ENCODE results near the gene PLEKHM2. TPM values are rescaled to one million over a fixed set of nuclear protein-coding genes. Genes with fewer than 3 reads are reported as not detected.

Gene PLEKHM2
- polyA plus RNA-seq, 1 donor (not counting 4 experiments of a cell fraction or from before 2014, with no cell fraction given): 30.0 TPM

DNA sequence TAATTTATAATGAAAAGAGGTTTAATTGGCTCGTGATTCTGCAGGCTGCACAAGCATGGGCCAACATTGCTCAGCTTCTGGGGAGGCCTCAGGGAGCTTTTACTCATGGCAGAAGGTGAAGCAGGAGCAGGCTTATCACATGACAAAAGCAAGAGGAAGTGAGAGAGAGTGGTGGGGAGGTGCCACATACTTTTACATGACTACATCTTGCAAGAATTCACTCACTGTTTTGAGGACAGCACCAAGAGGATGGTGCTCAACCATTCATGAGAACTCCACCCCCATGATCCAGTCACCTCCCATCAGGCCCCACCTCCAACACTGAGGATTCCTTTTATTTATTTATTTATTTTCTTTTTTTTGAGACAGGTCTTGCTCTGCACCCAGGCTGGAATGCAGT is 5.5 kb upstream of the PLEKHM2 start:
- Histone ChIP-seq H2AFZ (ENCODE audit: control insufficient read depth, low read length) (no peak overlapping the region), H4K20me1 (ENCODE audit: control insufficient read depth, extremely low read depth, insufficient read depth, low read length) (no peaks in the 10 kb centered on the region), H3K4me2 (ENCODE audit: control insufficient read depth, extremely low read depth, insufficient read depth, low read depth, low read length) (no peak overlapping the region), H3K79me2 (ENCODE audit: control insufficient read depth, insufficient read depth, low read length) (no peaks in the 10 kb centered on the region), H3K4me1 (ENCODE audit: control insufficient read depth, extremely low read depth, insufficient read depth, low read length) (peaks cover 53% of the 10 kb centered on the region), H3K9me1 (ENCODE audit: control insufficient read depth, extremely low read depth, insufficient read depth, low read length) (no peaks in the 10 kb centered on the region), H3K36me3 (ENCODE audit: control insufficient read depth in 2 of 2, extremely low read depth in 1 of 2, insufficient read depth in 2 of 2, low read length in 2 of 2) (no peaks in the 10 kb centered on the region), H3K27ac (ENCODE audit: control insufficient read depth, insufficient read depth, low read length) (no peak overlapping the region), H3K27me3 (ENCODE audit: control insufficient read depth, extremely low read depth, insufficient read depth, low read length) (no peaks in the 10 kb centered on the region), H3K9ac (ENCODE audit: control insufficient read depth, extremely low read depth, insufficient read depth, low read length) (no peak overlapping the region), H3K9me3 (ENCODE audit: control insufficient read depth, low read depth, low read length) (no peaks in the 10 kb centered on the region), H3K4me3 (ENCODE audit: control insufficient read depth in 2 of 3, extremely low read depth in 1 of 3, insufficient read depth in 2 of 3, low read depth in 1 of 3, low read length in 3 of 3) (no peak overlapping the region)
- DNase-seq (ENCODE audit: low read depth, low spot score): peak; percentile 86
- dilution Hi-C loops (cut with MboI; ENCODE audit: extremely low pct_ligation_motif_present, low sequenced_read_pairs): no loop called here
- peak; percentile 81 for FAIRE-seq
- TF ChIP-seq, protein P1, sequence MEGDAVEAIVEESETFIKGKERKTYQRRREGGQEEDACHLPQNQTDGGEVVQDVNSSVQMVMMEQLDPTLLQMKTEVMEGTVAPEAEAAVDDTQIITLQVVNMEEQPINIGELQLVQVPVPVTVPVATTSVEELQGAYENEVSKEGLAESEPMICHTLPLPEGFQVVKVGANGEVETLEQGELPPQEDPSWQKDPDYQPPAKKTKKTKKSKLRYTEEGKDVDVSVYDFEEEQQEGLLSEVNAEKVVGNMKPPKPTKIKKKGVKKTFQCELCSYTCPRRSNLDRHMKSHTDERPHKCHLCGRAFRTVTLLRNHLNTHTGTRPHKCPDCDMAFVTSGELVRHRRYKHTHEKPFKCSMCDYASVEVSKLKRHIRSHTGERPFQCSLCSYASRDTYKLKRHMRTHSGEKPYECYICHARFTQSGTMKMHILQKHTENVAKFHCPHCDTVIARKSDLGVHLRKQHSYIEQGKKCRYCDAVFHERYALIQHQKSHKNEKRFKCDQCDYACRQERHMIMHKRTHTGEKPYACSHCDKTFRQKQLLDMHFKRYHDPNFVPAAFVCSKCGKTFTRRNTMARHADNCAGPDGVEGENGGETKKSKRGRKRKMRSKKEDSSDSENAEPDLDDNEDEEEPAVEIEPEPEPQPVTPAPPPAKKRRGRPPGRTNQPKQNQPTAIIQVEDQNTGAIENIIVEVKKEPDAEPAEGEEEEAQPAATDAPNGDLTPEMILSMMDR (optimal IDR thresholded peaks at IDR 0.05 in 1 of 3, IDR thresholded peaks at IDR 0.05 in 1 of 3, conservative IDR thresholded peaks at IDR 0.05 in 1 of 3; ENCODE audit: extremely low read depth in 1 of 3, insufficient read depth in 2 of 3, low read length in 3 of 3): no peak
- no peak for TF ChIP-seq EZH2 (IDR thresholded peaks at IDR 0.05; ENCODE audit: low read length)

DNA sequence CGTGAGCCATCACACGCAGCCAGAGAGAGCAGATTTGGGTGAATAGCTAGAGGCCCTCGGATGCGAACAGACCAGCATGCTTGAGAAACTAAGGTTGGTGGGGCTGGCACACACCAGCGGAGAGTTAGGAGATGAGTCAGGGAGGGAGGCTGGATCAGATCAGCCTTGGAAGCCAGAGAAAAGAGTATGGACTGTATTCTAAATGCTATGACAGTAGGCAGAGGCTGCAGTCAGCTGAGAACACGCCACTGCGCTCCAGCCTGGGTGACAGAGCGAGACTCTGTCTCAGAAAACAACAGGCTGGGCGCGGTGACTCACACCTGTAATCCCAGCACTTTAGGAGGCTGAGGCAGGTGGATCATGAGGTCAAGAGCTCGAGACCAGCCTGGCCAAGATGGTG is 4.0 kb upstream of the PLEKHM2 start:
- dilution Hi-C loops (cut with MboI; ENCODE audit: extremely low pct_ligation_motif_present, low sequenced_read_pairs): no loop called here
- H3K9me3 ChIP-seq (ENCODE audit: control insufficient read depth, low read depth, low read length): no peaks in the 10 kb centered on the region
- no peaks in the 10 kb centered on the region for H3K27me3 ChIP-seq (ENCODE audit: control insufficient read depth, extremely low read depth, insufficient read depth, low read length)
- no peak overlapping the region for H3K4me3 ChIP-seq (ENCODE audit: control insufficient read depth in 2 of 3, extremely low read depth in 1 of 3, insufficient read depth in 2 of 3, low read depth in 1 of 3, low read length in 3 of 3)
- no peaks in the 10 kb centered on the region for H3K9me1 ChIP-seq (ENCODE audit: control insufficient read depth, extremely low read depth, insufficient read depth, low read length)
- no peaks in the 10 kb centered on the region for H4K20me1 ChIP-seq (ENCODE audit: control insufficient read depth, extremely low read depth, insufficient read depth, low read length)
- FAIRE-seq (peak; percentile 84), DNase-seq (ENCODE audit: low read depth, low spot score) (peak; percentile 66)
- peak overlapping the region; percentile 79 for H3K4me2 ChIP-seq (ENCODE audit: control insufficient read depth, extremely low read depth, insufficient read depth, low read depth, low read length)
- peaks cover 10% of the 10 kb centered on the region for H3K79me2 ChIP-seq (ENCODE audit: control insufficient read depth, insufficient read depth, low read length)
- H2AFZ ChIP-seq (ENCODE audit: control insufficient read depth, low read length): no peak overlapping the region
- H3K4me1 ChIP-seq (ENCODE audit: control insufficient read depth, extremely low read depth, insufficient read depth, low read length): peaks cover 48% of the 10 kb centered on the region
- TF ChIP-seq EZH2 (IDR thresholded peaks at IDR 0.05; ENCODE audit: low read length): no peak
- TF ChIP-seq, protein P1 (optimal IDR thresholded peaks at IDR 0.05 in 1 of 3, IDR thresholded peaks at IDR 0.05 in 1 of 3, conservative IDR thresholded peaks at IDR 0.05 in 1 of 3; ENCODE audit: extremely low read depth in 1 of 3, insufficient read depth in 2 of 3, low read length in 3 of 3): no peak
- H3K9ac ChIP-seq (ENCODE audit: control insufficient read depth, extremely low read depth, insufficient read depth, low read length): peak overlapping the region; percentile 73
- no peaks in the 10 kb centered on the region for H3K36me3 ChIP-seq (ENCODE audit: control insufficient read depth in 2 of 2, extremely low read depth in 1 of 2, insufficient read depth in 2 of 2, low read length in 2 of 2)
- peak overlapping the region; percentile 99 for H3K27ac ChIP-seq (ENCODE audit: control insufficient read depth, insufficient read depth, low read length)

Data from keratinocyte (primary cell).